Skeletal muscle cell (primary cell): ENCODE data around the gene IQCB1.
"Not testable (repeated sequence)": the region's sequence is repeated elsewhere in the genome, so short reads cannot be mapped to it uniquely, and the experiment has no call there.

ENCODE experiments used
- DNase-seq: peaks from one replicate; pipeline ENCODE4 v3.0.0-alpha.2; 2010; ENCODE audit warnings: low read depth
- H3K4me3 ChIP-seq: 2 replicates; pipeline ENCODE4 v1.5.1; 2011; ENCODE audit warnings: low read depth, mild to moderate bottlenecking, control low read depth, low read length, moderate library complexity

Gene IQCB1

DNA sequence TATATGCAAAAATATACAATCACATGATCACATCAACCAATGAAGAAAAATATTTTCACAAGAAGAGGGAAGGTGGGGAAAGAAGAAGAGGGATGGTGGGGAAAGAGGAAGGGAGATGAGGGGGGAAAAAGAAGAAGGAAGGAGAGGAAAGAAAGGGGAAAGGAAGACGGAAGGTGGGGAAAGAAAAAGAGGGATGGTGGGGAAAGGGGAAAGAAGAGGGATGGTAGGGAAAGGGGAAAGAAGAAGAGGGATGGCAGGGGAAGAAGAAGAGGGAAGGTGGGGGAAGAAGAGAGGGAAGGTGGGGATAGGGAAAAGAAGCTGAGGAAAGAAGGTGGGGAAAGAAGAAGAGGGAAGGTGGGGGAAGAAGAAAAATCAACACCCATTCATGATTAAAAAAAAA lies 82.1 kb downstream of the IQCB1 start:
- H3K4me3 ChIP-seq: no peak overlapping the region

DNA sequence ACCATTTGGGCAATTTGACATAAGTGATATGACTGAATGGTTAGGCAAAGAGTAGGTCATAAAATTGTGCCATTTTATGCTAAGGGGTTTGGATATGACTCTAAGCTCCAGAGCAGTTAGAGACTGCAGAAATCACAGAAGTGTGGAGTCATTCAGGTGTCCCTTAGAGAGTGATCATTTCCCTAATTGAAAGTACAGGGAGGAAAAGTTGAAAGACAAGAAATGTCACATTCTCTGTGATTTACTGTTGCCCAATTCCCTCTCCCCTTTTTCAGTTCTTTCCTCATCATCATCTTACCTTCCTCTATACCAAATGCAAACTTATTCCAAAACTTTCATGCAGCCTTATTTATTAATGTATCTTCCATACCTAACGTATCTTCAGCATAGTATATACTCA lies 82.6 kb downstream of the IQCB1 start:
- DNase-seq: no peak
- no peak overlapping the region for H3K4me3 ChIP-seq

More for the DNA sequence above, 82.1 kb downstream of the IQCB1 start:
- no peak for DNase-seq

DNA sequence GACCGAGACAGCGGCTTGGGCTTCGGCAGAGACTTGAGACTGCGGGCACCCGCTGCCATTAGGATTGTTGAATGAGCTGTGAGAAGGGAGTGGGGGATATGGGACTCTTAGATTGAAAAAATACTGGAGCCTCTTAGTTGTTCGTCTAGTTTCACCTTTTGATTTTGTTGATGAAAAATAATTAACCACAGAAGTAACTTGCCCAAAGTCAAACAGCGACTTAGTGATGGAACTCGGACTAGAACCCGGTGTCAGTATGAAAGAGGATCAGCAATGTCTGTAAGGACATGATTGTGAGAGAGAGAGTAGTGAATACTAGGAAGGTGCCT lies 84.8 kb downstream of the IQCB1 start:
- no peak for DNase-seq
- H3K4me3 ChIP-seq: peak overlapping the region; percentile 90

DNA sequence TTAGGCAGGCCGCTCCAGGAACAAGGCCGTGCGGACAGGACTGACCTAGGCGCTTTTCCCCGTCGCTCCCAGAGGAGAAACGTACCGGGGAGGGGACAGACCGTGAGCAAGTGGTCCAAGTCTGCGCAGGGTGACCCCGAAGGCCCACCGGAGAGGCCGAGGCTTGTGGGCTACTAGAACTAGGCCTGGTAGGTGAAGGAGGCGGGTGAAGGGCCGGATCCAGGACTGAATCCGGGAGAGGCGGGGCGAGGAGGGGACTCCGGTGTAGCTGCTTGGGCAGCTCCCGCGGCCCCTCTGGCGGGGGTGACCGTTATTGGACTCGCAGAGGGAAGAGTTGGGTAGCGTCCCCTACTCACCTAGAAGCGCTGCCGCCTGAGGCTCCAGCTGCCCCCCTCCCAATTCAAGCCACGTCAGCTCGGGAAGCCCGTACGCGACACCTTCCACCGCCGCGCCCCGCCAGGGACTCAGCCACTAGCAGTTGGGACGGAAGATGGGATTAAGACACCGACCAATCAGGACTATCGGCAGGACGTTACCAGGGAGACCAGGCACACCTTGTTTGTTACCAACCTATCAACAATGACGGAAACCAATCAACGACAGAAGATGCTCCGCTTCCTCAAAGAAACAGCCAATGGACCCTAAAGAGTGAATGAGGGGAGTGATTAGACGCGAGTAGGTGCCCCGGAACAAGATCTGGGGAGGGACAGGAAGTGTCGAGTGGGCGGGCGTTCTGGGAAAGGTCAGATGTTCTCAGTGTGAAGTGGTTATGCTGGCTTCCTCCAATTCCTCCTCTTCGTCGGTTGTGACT lies 85.4 kb downstream of the IQCB1 start, which contains the start of gene GOLGB1:
Gene GOLGB1 (minus strand): TSS at position 466 of the 811 bp plus-strand sequence. CDS start 18,770 bp downstream, outside the sequence.
- peak within 1 kb of the TSS; percentile 90 for H3K4me3 ChIP-seq
- DNase-seq: peak; percentile 99

DNA sequence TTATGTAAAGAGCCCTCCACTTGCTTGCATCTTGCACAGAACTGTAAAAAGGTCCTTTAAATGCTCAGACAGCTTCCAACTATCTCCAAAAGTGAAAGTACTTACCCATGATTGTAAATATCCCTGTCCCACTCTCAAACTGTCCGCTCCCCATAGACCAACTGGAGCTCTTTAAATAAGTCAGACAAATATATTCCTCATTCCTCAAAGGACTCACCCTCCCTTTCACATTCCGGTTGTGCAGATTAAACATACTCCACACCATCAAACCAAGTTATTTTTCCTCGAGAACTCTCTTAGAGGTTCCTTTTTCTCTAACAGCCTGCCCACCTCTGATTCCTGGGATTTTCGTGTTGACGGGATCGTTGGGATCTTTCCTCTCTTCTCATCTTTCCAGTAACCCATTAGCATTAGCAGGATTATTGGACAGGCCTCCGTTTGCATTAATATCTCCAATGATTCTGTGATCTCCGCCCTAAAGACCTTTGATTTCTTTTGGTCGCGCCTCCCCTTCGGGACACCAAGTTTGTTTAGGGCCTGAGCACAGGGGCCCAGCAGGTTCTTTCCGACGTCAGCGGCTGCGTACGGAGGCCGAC lies 86.1 kb downstream of the IQCB1 start:
- DNase-seq: peak; percentile 14
- H3K4me3 ChIP-seq: peak overlapping the region; percentile 90

DNA sequence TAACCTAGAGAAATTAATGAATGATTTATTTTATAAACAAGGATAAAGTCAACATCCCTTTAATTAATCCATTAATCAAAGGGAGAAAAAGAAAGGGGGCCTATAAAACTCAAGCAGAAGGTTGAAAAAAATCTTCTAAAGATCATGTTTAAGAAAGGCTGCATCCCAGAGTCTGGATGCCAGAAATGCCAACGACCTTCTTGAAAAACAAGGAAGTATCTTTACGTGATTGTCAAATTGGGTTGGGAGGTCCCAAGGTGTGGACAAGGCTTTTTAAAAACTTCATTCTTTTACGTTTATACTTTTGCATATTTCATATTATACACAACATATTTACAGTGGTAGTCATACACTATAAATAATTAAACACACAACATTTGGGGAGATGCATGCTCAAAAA lies 86.9 kb downstream of the IQCB1 start:
- no peak for DNase-seq
- H3K4me3 ChIP-seq: peak overlapping the region; percentile 90

- not testable (repeated sequence) for H3K4me3 ChIP-seq, DNase-seq
Measured at GRCh38 chr3:121743106-121743505, 91.8 kb downstream of the IQCB1 start.

DNA sequence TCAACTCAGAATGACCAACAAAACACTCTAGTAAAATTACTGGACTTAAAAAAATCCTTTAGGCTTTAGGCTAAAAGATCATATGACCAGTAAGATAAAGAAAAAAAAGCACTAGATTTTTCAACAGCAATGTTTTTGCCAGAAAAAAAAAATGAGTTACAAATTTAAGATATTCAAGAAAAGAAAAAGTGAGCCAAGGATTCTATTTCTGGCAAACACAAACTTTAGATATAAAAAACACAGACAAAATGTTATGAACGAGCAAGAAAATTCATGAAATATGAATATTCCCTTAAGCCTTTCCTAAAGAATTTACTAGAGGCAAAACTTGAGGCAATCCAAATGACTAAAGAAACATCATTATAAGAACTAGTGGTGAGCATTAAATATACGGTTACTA lies 94.0 kb downstream of the IQCB1 start:
- H3K4me3 ChIP-seq: no peak overlapping the region
- DNase-seq: no peak

DNA sequence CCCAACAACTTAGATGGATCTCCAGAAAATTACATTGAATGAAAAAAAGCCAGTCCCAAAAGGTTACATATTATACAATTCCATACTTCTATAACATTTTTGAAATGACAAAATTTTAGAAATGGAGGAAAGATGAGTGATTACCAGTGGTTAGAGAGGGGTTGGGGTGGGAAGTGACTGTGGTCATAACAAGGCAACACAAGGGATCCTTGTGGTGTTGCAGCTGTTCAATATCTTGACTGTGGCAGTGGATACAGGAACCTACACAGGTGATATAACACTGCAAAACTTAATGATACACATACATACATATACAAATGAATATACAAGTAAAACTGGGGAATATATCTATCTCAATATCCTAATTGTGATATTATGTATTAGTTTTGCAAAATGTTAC lies 95.0 kb downstream of the IQCB1 start:
- H3K4me3 ChIP-seq: no peak overlapping the region
- no peak for DNase-seq

GRCh38 chr3:121737644-121738043 lies 97.2 kb downstream of the IQCB1 start:
- DNase-seq: no peak
- H3K4me3 ChIP-seq: no peak overlapping the region

DNA sequence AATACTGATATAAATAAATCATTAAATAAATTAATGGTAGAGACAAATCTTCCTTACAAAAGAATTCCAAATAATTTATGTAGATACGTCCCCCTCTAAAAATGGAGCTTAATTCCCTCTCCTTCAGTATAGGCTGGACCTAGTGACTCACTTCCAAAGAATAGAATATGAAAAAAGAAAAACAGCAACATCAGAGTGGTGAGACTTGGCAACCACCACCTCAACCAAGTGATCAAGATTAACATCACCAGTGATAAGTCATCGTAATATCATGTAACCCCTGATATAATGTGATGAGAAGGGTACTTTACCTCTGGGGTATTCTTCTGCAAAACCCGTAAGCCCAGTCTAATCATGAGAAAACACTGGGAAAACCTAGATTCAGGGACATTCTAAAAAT lies 98.7 kb downstream of the IQCB1 start:
- no peak for DNase-seq
- H3K4me3 ChIP-seq: no peak overlapping the region

- DNase-seq: no peak
- H3K4me3 ChIP-seq: no peak overlapping the region
Measured at GRCh38 chr3:121735047-121735696, 99.7 kb downstream of the IQCB1 start.

DNA sequence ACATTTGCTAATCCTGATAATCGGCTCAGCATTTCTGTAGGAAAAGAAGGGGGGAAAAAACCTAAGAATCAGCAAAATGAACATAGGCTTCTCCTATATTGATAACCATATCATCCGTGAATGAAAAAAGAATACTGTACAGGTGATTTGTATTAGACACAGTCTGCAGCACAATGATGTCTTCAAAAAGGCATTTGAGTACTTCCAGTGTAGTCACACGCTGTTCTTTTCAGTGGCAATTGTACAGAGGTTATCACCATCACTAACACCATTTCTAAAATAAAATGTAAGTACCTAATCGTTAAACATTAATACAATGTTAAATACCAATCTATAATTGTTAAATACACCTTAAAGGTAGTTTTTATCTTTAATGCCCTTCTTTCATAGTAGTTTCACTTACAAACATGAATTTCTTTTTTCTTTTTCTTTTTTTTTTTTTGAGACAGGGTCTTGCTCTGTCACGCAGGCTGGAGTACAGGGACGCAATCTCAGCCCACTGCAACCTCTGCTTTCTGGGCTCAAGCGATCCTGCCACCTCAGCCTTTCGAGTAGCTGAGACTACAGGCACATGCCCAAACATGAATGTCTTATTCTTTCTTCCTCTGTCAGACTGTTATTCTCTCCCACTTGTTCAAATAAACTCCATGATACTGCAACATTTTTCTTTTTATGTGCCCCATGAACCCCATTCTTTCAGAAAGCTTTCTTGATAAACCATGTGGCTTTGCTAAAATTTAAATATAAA lies 103.7 kb downstream of the IQCB1 start:
- DNase-seq: no peak
- no peak overlapping the region for H3K4me3 ChIP-seq

DNA sequence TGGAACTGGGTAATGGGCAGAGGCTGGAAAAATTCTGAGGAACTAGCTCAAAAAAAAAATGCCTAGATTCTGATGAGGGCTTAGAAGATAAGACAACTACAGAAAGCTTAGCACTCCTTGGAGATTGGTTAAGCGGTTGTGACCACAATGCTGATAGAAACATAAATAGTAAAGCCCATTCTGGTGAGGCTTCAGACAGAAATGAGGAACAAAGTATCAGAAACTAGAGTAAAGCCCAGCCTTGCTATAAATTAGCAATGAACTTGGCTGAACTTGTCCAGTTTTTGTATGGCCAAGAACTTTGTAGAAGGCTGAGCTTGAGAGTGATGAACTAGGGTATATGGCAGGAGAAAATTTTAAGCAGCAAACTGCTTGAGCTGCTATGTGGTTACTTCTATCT lies 110.7 kb downstream of the IQCB1 start:
- no peak overlapping the region for H3K4me3 ChIP-seq
- DNase-seq: no peak

GRCh38 chr3:121723485-121723884 lies 111.4 kb downstream of the IQCB1 start:
- no peak overlapping the region for H3K4me3 ChIP-seq
- DNase-seq: no peak

GRCh38 chr3:121722411-121722810 lies 112.4 kb downstream of the IQCB1 start:
- DNase-seq: no peak
- no peak overlapping the region for H3K4me3 ChIP-seq

DNA sequence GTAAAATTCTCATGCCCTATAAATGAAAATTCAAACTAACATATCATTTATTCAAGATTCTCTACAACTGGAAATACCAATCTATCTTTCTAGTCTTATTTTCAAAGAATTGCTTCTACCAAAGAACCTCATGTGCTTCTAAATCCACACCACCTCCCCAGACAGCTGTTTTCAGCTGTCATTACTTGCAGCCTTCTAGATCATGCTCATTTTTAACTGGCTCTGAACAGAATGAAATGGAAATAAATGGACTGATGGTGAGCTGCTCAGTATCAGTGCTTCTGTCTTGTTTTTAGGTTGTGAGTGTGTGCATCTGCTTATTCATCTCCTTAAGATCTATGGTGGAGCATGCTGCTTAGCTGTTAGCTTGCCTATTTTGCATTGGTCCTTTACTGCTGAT lies 114.7 kb downstream of the IQCB1 start:
- DNase-seq: no peak
- H3K4me3 ChIP-seq: no peak overlapping the region
